ENCODE results near the gene CDC27.
"Not testable (repeated sequence)": the region's sequence is repeated elsewhere in the genome, so short reads cannot be mapped to it uniquely, and the experiment has no call there.

Gene CDC27

DNA sequence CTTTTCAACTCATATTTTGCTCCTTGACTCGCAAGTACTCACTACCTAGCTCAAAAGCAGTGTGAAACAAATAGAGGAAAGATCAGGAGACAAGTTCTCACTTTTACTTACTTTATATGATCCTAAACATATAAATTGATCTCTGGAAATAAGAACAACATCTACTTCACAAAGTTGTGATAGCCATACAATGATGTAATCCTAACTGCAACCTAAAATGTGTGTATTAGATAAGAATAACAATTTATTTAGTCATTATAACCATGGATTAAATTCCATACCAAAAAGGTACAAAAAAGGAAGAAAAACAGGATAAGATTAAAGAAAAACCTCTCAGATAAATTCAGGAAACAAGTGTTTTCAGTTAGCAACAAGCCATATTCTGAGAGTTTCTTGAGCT is 103.4 kb downstream of the CDC27 start:
- Mint-ChIP-seq H3K4me1 (no peaks in the 10 kb centered on the region), H3K4me3 (no peak overlapping the region), H3K36me3 (ENCODE audit: low read depth) (peaks cover 1% of the 10 kb centered on the region), H3K27ac (no peak overlapping the region), H3K27me3 (ENCODE audit: low read depth) (no peaks in the 10 kb centered on the region), H3K9me3 (peaks cover under 1% of the 10 kb centered on the region)
- TF ChIP-seq, protein P1, sequence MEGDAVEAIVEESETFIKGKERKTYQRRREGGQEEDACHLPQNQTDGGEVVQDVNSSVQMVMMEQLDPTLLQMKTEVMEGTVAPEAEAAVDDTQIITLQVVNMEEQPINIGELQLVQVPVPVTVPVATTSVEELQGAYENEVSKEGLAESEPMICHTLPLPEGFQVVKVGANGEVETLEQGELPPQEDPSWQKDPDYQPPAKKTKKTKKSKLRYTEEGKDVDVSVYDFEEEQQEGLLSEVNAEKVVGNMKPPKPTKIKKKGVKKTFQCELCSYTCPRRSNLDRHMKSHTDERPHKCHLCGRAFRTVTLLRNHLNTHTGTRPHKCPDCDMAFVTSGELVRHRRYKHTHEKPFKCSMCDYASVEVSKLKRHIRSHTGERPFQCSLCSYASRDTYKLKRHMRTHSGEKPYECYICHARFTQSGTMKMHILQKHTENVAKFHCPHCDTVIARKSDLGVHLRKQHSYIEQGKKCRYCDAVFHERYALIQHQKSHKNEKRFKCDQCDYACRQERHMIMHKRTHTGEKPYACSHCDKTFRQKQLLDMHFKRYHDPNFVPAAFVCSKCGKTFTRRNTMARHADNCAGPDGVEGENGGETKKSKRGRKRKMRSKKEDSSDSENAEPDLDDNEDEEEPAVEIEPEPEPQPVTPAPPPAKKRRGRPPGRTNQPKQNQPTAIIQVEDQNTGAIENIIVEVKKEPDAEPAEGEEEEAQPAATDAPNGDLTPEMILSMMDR (IDR thresholded peaks at IDR 0.05; ENCODE audit: unreplicated experiment in 3 of 3): no peak

DNA sequence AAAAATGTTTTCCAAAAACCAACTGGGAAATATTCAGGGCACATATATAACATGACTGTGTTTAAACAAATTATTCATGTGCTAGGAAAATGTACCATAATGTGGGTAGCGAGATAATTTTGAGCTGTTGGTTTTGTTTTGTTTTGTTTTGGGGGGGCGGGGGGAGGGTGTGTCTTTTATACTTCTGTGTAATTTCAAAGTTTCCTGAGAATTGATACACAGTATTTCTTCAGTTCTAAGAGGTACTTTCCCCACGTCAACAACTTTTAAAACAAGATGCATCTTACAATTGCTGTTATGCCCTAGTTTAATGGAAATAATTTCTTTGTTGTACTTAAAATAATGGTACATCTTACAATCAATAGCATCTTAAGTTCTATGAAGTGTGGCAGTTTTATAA is 110.3 kb downstream of the CDC27 start:
- Mint-ChIP-seq H3K27me3 (ENCODE audit: low read depth) (no peaks in the 10 kb centered on the region), H3K4me3 (no peak overlapping the region), H3K9me3 (no peaks in the 10 kb centered on the region), H3K4me1 (no peaks in the 10 kb centered on the region), H3K36me3 (ENCODE audit: low read depth) (no peaks in the 10 kb centered on the region), H3K27ac (no peak overlapping the region)
- TF ChIP-seq, protein P1 (IDR thresholded peaks at IDR 0.05; ENCODE audit: unreplicated experiment in 3 of 3): no peak

DNA sequence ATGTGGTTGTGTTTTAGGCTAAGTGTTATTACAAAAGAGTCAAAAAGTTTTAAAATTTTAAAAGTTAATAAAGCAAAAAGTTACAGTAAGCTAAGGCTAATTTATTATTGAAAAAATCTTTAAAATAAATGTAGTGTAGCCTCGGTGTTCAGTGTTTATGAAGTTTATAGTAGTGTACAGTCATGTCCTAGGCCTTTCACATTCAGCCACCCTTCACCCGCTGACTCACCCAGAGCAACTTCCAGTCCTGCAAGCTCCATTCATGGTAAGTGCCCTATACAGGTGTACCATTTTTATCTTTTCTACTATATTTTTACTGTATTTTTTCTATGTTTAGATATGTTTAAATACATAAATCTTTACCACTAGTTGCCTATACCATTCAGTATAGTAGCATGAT is 111.5 kb downstream of the CDC27 start:
- Mint-ChIP-seq H3K9me3 (no peaks in the 10 kb centered on the region), H3K4me1 (peaks cover 8% of the 10 kb centered on the region), H3K27ac (no peak overlapping the region), H3K4me3 (no peak overlapping the region), H3K36me3 (ENCODE audit: low read depth) (no peaks in the 10 kb centered on the region), H3K27me3 (ENCODE audit: low read depth) (no peaks in the 10 kb centered on the region)
- TF ChIP-seq, protein P1 (IDR thresholded peaks at IDR 0.05; ENCODE audit: unreplicated experiment in 3 of 3): no peak

DNA sequence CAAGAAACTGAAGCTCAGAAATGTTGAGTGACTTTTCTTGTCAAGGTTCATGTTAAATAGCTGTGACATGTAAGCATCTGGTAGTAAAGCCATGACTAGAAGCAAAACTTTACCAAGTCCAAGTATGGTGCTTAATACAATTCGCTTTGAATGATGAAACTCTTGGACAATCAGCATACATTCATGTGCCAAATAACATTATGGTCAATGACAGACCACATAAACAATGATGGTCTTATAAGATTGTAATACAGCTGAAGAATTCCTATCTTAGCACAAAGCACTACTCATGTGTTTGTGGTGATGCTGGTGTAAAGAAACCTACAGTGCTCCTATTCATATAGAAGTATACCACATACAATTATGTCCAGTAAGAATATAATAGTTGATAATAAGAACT is 112.9 kb downstream of the CDC27 start:
- TF ChIP-seq, protein P1 (IDR thresholded peaks at IDR 0.05; ENCODE audit: unreplicated experiment in 3 of 3): no peak
- no peaks in the 10 kb centered on the region for H3K36me3 Mint-ChIP-seq (ENCODE audit: low read depth)
- H3K27ac Mint-ChIP-seq: no peak overlapping the region
- H3K9me3 Mint-ChIP-seq: no peaks in the 10 kb centered on the region
- H3K27me3 Mint-ChIP-seq (ENCODE audit: low read depth): no peaks in the 10 kb centered on the region
- H3K4me3 Mint-ChIP-seq: no peak overlapping the region
- peaks cover 8% of the 10 kb centered on the region for H3K4me1 Mint-ChIP-seq

DNA sequence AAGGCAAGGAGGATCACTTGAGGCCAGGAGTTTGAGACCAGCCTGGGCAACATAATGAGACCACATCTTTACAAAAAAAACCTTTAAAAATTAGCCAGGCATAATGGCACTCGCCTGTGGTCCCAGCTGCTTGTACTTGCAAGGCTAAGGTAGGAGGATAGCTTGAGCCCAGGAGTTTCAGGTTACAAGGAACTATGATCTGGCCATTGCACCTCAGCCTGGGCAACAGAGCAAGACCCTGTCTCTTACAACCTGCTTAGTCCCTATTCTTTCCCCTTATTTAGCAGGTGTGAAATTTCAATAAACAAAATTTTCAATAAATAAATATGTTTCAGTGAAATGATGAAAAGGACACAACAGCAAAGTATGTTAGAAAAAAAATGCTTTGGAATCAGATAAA is 114.7 kb downstream of the CDC27 start:
- not testable (repeated sequence) for H3K27me3 Mint-ChIP-seq (ENCODE audit: low read depth); H3K4me3 Mint-ChIP-seq; H3K9me3 Mint-ChIP-seq; H3K4me1 Mint-ChIP-seq; H3K27ac Mint-ChIP-seq; H3K36me3 Mint-ChIP-seq (ENCODE audit: low read depth)

DNA sequence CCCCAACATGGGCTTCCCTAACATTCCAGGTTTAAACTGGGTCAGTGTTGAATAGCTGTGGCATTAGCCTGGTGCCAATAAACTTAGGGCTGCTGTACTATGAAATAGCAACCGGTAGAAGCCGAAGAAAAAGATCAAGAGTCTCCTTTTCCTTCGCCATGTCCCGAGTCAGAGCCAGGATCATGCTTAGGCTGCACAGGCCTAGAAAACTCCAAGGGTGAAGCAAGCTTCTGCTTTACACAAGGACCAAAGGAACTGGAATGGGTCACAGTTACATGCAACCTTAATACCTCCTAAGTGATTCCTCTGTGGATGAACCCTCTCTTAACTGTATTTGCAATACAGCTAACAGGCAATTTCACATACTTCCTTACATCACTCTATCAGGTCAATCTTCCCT is 115.5 kb downstream of the CDC27 start:
- H3K36me3 Mint-ChIP-seq (ENCODE audit: low read depth); H3K4me3 Mint-ChIP-seq; H3K27me3 Mint-ChIP-seq (ENCODE audit: low read depth); H3K9me3 Mint-ChIP-seq; H3K27ac Mint-ChIP-seq: not testable (repeated sequence)
- H3K4me1 Mint-ChIP-seq: peaks cover 12% of the 10 kb centered on the region

DNA sequence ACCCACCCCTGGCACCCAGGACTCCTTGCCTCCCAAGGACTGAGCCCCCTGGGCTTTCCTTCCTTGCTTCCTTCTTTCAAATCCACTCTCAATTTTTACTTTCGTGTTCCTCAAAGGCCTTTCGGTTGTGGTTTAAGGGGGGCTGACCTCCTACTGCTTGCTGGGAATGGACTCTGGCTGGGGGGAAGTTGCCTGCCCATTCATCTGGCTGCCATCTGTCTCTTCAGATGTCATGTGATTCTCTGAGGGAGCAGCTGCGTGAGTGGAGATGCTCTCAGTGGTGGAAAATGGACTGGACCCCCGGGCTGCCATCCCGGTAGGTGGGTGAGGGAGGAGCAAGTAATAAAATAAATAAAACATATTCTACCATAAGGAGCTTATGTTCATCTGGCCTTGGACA is 116.2 kb downstream of the CDC27 start:
- Mint-ChIP-seq H3K9me3 (no peaks in the 10 kb centered on the region), H3K27ac (peak overlapping the region in 1 of 3 experiments; percentile 6), H3K36me3 (ENCODE audit: low read depth) (no peaks in the 10 kb centered on the region), H3K4me3 (no peak overlapping the region), H3K27me3 (ENCODE audit: low read depth) (no peaks in the 10 kb centered on the region), H3K4me1 (peaks cover 16% of the 10 kb centered on the region)
- TF ChIP-seq, protein P1 (IDR thresholded peaks at IDR 0.05; ENCODE audit: unreplicated experiment in 3 of 3): no peak

DNA sequence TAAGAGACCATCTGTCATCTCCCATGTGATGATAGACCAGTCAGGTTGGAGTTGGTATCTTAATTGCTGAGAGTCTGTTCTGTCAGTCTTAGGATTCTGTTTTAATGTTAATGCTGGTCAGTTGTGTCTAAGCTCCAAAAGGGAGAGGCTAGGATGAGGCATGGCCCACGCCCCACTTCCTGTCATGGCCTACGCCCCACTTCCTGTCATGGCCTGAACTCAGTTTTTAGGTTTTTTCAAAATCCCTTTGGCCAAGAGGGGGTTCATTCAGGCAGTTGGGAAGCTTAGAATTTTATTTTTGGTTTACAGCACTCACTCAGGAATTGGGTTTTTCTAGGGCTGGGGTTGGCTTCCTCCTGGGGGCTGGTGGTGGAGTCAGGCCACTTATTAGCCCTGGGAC is 117.9 kb downstream of the CDC27 start:
- H3K36me3 Mint-ChIP-seq (ENCODE audit: low read depth); H3K4me3 Mint-ChIP-seq; H3K27ac Mint-ChIP-seq; H3K9me3 Mint-ChIP-seq; H3K27me3 Mint-ChIP-seq (ENCODE audit: low read depth): not testable (repeated sequence)
- peaks cover 30% of the 10 kb centered on the region for H3K4me1 Mint-ChIP-seq

DNA sequence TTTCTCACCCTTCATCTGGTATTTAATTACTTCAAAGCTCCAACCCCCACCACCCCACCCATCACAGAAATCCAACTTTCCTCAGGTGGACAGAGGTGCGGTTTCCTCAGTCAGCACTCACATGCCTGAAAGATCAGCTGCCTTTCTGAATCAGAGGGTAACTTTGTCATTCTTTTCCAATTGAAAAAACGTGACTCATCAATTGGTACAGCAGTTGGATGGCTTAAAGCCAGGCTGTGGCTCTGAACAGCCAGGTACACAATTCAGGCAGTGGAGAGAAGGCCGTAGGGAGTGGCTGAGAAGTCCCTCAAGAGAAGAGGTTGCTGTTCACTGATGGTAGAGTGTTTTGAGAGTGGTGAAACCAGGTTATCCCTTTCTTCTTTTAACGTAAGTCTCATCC is 118.8 kb downstream of the CDC27 start:
- H3K36me3 Mint-ChIP-seq (ENCODE audit: low read depth); H3K27me3 Mint-ChIP-seq (ENCODE audit: low read depth); H3K27ac Mint-ChIP-seq; H3K9me3 Mint-ChIP-seq; H3K4me3 Mint-ChIP-seq: not testable (repeated sequence)
- peaks cover 33% of the 10 kb centered on the region for H3K4me1 Mint-ChIP-seq
